T-helper 2 cell treated with Interferon-gamma antibody and Interleukin-4, amounts not matched to agents 100 ng/mL and 5 ng/mL, for 36 hours (primary cell): ENCODE data around the gene LIN28B. TPM values are rescaled to one million over a fixed set of nuclear protein-coding genes. Genes with fewer than 3 reads are reported as not detected.
"Not testable (repeated sequence)": the region's sequence is repeated elsewhere in the genome, so short reads cannot be mapped to it uniquely, and the experiment has no call there.

Experiments
- intact Hi-C: fragments of 100-400 bp; cut with micrococcal nuclease; formaldehyde crosslinking; loops from one replicate; pipeline ENCODE4 v1.15.1; 2023
- total RNA-seq: library from RNA; stranded (reverse); gene quantifications from 2 replicates; pipeline ENCODE4 v1.2.3, GENCODE V29; 2022

LIN28B gene
- total RNA-seq, 1 donor from 2014 or later: not detected

DNA sequence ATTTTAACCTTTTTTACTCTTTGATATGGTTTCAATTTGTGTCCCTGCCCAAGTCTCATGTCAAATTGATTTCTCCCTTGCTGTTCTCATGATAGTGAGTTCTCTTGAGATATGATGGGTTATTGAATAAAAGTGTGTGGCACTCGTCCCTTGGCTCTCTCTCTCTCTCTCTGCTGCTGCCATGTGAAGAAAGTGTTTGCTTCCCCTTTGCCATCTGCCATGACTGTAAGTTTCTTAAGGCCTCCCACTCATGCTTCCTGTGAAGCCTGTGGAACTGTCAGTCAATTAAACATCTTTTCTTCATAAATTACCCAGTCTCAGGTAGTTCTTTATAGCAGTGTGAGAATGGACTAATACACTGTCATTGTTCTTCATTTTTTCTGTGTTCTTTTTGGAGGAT, 48.5 kb downstream of the LIN28B start:
- intact Hi-C loops: no loop called here

DNA sequence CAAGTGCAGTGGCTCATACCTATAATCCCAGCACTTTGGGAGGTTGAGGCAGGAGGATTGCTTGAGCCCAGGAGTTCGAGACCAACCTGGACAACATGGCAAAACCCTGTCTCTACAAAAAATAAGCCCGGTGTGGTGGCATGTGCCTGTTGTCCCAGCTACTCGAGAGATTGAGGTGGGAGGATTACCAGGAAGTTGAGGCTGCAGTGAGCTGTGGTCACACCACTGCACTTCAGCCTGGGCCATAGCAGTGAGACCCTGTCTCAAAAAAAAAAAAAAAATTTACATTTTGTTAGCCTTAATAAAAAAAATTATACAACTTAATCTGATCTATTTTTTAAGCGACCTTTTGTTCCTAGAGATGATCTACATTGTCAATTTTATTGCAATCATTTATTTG, 56.6 kb downstream of the LIN28B start:
- intact Hi-C loops: not testable (repeated sequence)

DNA sequence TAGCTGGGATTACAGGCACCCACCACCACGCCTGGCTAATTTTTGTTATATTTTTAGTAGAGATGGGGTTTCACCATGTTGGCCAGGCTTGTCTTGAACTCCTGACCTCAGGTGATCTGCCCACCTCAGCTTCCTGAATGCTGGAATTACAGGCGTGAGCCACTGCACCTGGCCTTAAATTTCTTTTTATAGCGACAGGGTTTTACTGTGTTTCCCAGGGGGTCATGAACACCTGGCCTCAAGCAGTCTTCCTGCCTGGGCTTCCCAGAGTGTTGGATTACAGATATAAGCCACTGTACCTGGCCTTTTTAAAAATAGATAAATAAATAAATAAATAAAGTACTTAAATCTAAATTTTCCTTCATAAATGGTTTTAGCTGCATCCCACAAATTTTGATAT, 57.5 kb downstream of the LIN28B start:
- intact Hi-C loops: no loop called here

DNA sequence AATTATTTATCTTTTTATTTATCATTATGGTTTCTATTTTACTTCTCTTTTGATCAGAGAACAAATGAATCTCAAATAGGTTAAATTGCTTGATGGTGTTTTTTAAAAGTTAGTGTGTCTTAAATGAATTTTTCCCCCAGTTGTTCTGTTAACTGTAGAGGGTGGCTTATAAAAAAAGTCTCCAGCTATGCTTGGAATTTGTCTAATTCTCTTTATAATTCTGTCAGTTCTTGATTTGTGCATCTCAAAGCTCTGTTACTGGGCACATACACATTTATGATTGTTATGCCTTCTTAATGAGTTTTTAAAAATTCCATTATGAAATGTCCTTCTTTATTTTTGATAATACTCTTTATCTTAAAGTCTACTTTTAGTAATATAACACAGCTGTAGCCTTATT, 58.0 kb downstream of the LIN28B start:
- intact Hi-C loops: no loop called here

DNA sequence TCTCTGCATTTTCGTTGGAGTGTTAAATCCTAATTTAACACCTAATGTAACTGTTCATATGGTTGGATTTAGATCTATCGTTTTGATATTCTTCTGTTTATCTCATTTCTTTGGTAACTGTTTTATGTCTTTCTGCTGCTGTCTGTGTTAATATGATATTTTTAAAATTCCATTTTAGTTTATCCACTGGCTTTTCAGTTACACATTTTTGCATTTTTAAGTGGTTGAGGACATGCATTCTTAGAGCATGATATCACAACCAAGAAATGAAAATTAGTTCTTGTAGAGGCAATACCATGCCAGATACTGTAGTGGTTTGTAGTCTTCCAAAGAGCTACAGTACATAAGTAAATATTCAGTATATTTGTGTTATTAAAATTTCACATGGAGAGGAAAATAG, 58.6 kb downstream of the LIN28B start:
- intact Hi-C loops: no loop called here

DNA sequence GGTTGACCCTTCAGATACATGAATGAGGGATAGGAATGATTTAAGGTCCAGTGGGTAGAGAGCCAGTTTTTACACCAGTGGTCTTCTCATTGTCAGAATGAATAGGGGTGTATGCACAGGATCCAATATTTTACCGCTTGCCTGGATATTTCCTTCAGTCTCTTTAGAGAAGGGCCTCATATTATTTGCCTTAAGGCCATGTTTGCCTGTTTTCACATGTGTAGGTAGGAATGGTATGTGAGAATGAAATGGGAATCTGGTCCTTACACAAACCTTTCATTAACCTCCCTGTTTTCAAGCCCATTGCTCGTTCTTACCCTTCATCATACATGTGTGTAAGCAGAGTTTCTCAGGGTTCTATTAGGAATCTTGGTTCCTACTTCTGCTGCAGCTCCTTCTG, 62.4 kb downstream of the LIN28B start:
- intact Hi-C loops: no loop called here

DNA sequence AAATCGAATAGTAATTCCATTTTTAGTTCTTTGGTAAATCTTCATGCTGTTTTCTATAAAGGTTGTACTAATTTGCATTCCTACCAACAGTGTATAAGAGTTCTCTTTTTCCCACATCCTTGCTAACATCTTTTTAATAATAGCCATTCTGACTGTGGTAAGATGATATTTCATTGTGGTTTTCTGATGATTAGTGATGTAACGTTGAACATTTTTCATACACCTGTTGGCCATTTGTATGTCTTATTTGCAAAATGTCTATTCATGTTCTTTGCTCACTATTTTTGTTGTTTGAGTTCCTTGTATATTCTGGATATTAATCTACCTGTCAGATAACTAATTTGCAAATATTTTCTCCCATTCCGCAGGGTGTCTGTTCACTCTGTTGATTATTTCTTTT, 64.5 kb downstream of the LIN28B start:
- intact Hi-C loops: no loop called here

DNA sequence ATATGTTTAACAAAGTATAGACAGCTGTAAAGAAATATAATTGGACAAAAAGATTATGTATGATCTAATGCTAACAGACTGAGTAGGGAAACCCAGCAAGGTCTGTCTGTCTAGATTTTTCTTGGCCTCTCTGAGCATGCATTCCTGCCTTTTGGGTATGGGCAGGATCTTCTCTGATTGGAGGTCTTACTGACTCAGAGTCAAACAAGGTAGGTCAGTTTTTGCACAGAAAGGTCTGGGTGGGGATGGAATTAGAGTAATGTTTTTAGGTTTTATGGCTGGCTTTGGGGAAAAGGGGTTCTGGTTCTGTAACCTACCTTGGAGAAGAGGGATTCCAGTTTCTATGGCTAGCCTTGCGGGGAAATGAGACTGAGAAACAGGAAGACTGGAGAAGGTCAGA, 65.5 kb downstream of the LIN28B start:
- intact Hi-C loops: no loop called here

DNA sequence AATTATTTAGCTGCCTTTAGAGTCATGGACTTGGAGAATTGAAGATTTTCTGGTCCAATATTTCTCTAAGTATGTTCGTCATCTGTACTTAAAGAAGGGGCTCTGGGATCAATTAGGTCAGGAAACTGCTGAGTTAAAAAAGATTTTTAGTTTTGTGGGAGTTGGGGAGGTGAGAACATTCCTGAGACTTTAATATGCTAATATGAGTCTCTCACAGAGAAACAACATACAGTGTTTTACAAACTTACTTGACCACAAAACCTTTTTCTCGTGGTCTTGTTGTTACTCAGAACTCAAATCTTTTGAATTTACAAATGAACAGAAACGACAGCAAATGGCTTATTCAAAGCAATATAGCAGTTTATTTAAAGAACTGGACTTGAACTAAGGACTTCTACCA, 67.9 kb downstream of the LIN28B start:
- intact Hi-C loops: no loop called here

DNA sequence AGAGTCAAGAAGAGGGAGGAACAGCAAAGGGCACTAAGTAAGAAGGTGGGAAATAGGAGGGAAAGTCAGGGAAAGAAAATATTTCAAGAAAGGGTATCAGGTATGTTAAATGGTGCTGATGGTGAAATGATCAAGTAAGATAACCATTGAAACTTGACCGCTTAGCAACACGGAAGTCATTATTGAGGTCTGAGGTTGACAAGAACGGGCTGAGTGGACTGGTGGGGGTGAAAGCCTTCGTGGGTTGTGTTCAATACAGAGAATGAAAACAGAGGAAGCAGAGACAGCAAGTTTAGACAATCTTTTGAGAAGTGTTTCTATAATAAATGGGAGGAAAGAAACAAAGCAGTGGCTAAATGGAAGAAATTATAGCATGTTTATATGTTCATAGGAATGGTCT, 72.0 kb downstream of the LIN28B start:
- intact Hi-C loops: no loop called here

DNA sequence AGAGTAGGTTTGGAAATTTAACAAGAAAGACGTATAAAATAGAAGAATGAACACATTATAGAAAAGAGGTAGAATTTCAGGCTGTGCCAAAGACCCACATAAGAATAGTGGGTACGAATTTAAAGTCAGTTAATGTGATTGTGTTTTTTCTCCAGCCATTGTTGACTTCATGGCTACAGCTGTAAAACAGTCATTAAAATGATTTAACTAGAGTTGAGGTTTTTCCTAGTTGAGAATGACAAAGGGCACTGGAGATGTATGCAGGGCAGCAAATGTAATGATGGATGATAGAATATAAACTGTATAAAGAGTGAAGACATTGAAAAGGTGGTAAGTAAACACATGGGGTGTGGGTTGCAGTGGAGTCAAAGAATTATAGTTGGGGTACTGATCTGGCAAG, 72.7 kb downstream of the LIN28B start:
- intact Hi-C loops: no loop called here

DNA sequence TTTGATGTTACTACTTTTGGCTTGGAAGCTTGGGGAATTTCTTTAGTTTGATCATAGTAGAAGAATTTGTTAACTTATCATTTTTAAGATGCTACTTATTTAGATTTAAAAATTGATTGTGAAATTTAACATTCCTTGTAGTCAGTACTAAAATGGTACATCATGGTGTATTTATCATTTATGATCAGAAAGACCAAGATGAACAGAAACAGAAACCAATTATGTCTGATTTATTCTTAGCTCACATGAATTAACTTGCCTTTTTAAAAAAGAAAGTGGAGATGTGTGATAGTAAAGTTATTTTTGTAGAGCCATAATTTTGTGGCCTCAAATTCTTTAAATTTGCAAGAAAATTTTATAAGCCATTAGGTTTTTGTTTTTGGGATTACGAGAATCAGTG, 77.6 kb downstream of the LIN28B start:
- intact Hi-C loops: no loop called here

DNA sequence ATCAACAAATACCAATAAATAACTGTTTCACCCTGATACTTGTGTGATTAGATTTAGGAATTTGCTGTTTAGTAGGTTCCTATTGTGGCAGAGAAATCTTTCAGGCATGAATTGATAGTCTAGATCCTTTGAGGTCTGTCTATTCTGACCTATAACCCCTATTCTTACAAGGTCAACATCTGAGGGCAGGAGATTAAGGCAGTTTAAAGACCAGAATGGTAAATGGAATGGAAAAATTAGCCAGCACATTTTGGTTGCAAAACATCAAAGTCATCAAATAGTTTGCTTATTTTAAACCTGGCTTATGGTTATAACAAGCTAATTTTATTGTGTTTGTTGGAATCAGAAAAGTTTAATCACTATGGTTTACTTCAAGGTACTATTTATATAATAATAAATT, 78.4 kb downstream of the LIN28B start:
- intact Hi-C loops: no loop called here

DNA sequence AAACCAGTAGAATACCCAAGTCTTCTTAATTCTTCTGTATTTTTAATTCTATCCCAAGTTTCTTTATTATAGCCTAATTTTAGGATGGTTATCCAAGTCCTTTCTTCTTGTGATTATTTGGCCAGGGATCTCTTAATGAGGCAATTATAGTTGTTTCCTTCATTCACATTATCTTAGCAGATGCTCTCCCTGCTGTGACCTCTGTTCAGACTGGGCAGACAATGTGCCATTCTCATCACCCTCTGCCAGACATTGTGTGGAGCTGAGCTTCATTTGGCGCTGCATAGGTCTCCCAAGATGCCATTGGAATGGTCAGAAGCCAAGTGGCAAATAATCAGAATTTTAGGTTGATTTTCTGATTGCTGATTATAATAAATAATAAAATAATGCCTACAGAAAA, 79.4 kb downstream of the LIN28B start:
- intact Hi-C loops: no loop called here

DNA sequence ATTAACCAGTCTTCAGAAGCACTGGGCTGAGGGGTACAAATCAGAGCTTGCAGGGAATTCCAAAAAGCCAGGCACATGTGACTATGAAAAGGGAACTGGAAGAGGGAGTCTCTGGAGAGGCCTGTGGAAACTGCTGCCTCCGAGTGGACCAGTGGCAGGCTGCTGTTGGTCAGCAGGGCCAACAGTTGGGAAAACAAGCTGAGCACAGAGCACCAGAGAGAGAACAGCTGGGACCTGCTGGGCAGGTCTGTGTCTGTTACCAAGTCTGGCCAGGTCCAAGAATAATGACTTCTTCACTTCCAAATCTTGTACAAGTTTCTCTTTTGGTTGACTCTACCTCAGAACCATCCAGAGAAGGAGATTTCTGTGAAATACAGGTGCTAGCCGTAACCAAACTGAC, 81.4 kb downstream of the LIN28B start:
- intact Hi-C loops: no loop called here

DNA sequence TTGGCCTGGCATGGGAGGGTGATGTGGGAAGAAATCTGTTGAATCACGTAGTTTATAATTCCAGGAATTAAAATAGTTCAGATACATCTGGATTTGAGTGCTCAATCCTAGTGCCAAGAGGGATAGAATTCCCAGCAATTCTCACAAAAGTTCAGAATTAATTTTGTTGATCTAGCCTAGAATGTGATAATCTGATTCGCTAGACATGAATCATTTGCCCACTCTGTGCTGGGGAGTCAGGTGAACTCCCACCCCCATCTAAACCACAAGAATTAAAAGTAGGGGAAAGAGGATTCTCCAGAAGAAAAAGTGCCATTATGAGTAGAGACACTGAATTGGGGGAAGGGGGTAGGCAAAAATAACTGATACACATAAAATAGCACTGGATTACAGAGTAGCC, 85.0 kb downstream of the LIN28B start:
- intact Hi-C loops: no loop called here

DNA sequence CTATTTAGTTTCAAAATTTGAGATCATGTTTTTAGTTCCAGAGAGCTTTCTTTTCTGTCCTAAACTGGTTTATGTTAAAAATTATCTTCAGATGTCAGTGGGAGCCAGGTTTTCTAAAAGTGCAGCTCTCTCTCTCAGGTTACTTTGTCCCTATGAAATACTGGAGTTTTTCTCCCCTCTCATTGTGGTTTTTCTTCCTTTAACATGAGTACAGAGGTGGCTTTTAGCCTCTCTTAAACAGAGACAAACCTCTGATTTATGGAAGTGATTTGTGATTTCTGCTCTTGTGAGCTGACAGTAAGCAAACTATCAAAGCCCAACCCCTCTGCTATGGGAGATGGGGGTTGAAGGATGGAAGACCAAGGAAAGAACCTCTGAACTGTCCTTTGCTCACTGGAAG, 85.7 kb downstream of the LIN28B start:
- intact Hi-C loops: no loop called here

DNA sequence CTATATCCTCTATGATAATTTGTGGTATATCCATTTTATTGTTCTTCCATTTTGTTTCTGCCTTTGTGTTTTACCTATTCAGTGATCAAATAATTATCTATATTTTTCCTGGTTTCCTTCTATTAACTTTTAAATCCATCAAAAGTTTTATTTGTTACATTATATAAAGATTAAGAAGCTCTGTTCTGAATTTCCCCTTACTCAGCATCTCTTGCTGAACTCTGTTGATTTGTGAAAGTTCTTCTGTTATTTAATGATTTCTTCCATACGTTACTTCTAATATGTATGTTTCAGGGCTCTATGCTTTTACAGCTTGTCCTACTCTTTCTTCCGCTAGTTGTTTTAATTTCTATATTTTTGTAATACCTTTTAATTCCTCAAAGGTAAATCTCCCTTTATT, 87.1 kb downstream of the LIN28B start:
- intact Hi-C loops: no loop called here

DNA sequence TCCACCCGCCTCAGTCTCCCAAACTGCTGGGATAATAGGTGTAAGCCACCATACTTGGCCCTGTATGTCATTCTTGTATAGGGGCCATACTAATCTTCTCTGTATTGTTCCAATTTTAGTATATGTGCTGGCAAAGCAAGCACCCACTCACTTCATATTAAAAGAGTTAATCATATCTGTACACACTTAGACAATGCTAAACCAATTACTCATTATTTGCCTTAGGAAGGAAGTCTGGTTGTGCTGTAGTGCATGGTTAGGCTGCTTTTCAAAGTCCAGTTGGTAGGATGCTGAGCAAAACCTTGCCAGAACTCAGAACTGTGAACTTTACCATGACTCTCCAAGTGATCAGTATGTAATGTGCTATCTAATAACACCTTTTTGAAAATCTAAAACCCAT, 88.6 kb downstream of the LIN28B start:
- intact Hi-C loops: no loop called here

DNA sequence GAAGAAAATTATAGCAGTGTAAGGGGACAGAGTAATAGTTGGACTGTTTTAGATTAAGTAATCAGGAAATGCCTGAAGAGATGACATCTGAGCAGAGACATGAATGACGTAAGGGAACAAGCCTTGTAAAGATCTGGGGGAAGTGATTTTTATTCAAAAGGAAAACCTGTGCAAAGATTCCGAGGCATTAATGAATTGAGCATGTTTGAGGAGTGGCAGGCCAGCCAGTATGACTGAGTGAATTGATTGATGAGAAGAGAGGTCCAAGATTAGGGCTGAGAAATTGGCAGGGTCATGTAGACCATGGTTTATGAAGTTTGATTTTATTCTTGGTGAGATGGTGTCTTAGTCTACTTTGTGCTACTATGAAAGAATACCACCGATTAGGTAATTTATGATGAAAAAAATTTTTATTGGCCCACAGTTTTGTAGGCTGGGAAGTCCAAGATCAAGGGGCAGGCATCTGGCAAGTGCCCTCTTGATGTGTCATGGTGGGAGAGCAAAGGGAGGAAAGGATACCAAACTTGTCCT, 95.1 kb downstream of the LIN28B start:
- intact Hi-C loops: no loop called here

DNA sequence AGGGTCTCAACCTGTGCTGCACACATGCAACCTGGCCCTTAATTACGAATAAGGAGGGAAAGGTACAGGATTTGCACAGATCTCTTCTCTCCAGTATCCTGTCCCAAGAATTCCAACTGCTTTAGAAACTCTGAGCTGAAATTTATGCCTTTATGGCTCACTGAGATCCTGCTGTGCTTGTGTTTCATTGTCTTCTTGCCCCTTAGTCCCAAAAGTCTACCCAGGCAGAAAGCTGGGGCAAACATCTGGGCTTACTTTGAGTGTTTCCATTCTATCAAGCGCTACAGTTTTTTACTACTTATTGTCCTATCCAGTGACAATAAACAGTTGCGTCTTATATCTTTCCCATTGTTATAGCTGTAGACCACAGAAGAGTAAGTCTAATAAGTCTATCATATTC, 99.7 kb downstream of the LIN28B start:
- intact Hi-C loops: no loop called here

DNA sequence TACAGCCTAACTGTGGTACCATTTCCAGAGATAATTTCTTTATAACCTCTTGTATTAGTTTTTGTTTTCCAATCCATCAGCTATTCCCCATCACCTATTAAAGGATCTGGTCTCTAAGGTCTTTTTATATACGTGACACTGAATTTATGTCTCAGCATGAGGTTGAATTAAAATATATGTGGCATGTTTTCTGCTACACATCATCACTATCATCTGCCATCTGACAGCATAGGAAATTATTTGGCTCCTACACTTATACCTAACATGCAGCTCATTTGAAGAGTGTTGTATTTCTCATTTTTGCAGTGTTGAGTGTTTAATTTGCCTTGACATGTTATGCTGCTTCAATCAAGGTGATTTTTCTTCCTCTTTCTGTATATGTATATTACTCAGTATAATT, 100.3 kb downstream of the LIN28B start:
- intact Hi-C loops: no loop called here

DNA sequence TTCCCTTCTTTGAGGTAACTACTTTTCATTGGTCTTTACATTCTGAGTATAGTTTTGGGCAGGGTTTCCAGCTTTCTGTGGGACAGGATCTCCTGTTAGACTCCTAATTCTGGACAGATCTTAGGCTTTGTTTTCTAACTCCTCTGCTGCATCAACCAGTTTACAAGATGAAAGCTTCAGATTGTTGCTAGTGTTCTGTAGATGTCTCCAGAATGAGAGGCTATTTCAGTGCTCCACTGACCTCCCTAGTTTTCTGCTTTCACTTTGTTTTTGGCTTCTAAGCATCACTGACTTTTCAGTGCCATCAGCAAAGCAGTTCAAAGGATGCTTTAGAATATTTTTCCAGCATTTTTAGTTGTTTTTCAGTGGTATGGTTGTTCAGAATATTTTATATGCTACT, 101.4 kb downstream of the LIN28B start:
- intact Hi-C loops: no loop called here

DNA sequence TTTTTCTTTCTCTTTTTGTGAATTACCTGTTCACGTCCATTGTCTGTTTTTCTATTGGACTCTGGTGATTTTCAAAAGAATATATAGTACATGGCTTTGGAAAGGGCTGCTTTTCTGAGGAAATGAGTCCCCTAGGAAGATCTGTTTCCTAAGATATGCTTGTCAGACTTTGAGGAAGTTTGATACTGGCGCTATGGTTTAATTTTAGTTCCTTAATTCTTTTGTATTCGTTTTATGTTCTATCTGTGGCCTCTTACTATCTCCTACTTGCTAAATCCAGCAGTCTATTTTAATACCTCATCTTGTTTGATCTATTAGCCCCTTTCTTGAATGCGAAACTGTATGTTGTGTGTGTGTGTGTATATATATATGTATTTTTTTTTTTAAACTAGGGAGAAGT, 101.9 kb downstream of the LIN28B start:
- intact Hi-C loops: no loop called here
